ENCODE data around the gene IRAK4.

Gene IRAK4

GRCh38 chr12:43835656-43836474, 77.1 kb downstream of the IRAK4 start, which contains the start of gene TMEM117:
Gene TMEM117 (plus strand): TSS chr12:43836081.
- H3K36me3 ChIP-seq, result no peaks in the 10 kb centered on the region
- H3K27me3 ChIP-seq, result peaks cover 89% of the 10 kb centered on the region
- H3K4me1 ChIP-seq (ENCODE audit: control insufficient read depth in 1 of 2, insufficient read depth in 1 of 2, low read depth in 1 of 2, low read length in 1 of 2), result peaks cover 34 to 36% of the 10 kb centered on the region in 2 experiments
- H3K9me3 ChIP-seq, result no peaks in the 10 kb centered on the region
- TF ChIP-seq, protein P1, sequence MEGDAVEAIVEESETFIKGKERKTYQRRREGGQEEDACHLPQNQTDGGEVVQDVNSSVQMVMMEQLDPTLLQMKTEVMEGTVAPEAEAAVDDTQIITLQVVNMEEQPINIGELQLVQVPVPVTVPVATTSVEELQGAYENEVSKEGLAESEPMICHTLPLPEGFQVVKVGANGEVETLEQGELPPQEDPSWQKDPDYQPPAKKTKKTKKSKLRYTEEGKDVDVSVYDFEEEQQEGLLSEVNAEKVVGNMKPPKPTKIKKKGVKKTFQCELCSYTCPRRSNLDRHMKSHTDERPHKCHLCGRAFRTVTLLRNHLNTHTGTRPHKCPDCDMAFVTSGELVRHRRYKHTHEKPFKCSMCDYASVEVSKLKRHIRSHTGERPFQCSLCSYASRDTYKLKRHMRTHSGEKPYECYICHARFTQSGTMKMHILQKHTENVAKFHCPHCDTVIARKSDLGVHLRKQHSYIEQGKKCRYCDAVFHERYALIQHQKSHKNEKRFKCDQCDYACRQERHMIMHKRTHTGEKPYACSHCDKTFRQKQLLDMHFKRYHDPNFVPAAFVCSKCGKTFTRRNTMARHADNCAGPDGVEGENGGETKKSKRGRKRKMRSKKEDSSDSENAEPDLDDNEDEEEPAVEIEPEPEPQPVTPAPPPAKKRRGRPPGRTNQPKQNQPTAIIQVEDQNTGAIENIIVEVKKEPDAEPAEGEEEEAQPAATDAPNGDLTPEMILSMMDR (IDR thresholded peaks at IDR 0.05), result no peak
- no peak within 1 kb of the TSS for H3K27ac ChIP-seq
- H3K4me3 ChIP-seq (ENCODE audit: low read depth in 1 of 2, low read length in 1 of 2), result peak within 1 kb of the TSS; percentile 63 to 65

GRCh38 chr12:43836475-43836989, 77.8 kb downstream of the IRAK4 start:
- H3K4me3 ChIP-seq (ENCODE audit: low read depth in 1 of 2, low read length in 1 of 2), result peak overlapping the region; percentile 63 to 65
- H3K4me1 ChIP-seq (ENCODE audit: control insufficient read depth in 1 of 2, insufficient read depth in 1 of 2, low read depth in 1 of 2, low read length in 1 of 2), result peaks cover 29 to 32% of the 10 kb centered on the region in 2 experiments
- H3K27ac ChIP-seq, result no peak overlapping the region

More at GRCh38 chr12:43836475-43836989, 77.8 kb downstream of the IRAK4 start:
- Histone ChIP-seq H3K36me3 (no peaks in the 10 kb centered on the region), H3K9me3 (no peaks in the 10 kb centered on the region), H3K27me3 (peaks cover 89% of the 10 kb centered on the region)
- TF ChIP-seq, protein P1 (IDR thresholded peaks at IDR 0.05), result no peak

Measured in neutrophil (primary cell).